ENCODE measurements around the gene RABEP1.

The RABEP1 gene

DNA sequence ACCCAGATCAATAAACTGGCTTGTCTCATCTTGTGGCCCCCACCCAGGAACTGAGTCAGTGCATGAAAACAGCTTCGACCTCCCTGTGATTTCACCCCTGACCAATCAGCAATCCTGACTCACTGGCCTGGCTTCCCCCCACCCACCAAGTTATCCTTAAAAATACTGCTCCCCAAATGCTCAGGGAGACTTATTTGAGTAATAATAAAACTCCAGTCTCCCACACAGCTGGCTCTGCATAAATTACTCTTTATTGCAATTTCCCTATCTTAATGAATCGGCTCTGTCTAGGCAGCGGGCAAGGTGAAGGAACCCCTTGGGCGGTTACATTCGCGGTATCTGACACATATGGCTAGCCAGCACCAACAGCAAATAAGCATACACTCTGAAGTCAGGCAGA lies 9.8 kb upstream of the RABEP1 start:
- no peak for DNase-seq (ENCODE audit: low spot score)

DNA sequence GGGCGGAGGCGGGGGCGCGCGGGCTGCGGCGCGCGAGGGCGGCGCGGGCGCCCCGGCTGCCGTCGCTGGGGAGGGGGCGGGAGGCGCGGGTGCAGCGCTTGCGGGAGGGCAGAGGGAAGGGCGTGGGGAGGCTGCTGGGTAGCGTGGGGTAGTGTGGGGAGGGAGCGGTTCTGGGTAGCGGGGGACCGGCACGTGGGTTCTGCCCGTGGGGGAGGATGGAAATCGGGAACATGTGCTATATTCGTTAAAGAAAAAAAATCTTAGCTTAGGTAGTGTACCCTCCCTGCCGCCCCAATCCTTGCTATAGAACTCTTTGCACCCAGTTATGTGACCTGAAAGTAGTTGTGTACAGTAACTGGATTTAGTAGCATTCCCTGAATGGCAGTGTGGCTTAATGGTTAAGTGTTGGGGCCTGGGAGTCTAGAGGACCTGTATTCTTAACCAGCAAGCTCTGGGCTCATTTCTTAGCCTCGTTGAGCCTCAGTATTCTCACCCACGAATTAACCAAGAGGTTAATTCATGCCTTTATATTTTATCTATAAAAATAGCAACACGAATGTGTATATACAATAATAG lies 646 bp downstream of the RABEP1 start:
- DNase-seq (ENCODE audit: low spot score) = peak; percentile 40

DNA sequence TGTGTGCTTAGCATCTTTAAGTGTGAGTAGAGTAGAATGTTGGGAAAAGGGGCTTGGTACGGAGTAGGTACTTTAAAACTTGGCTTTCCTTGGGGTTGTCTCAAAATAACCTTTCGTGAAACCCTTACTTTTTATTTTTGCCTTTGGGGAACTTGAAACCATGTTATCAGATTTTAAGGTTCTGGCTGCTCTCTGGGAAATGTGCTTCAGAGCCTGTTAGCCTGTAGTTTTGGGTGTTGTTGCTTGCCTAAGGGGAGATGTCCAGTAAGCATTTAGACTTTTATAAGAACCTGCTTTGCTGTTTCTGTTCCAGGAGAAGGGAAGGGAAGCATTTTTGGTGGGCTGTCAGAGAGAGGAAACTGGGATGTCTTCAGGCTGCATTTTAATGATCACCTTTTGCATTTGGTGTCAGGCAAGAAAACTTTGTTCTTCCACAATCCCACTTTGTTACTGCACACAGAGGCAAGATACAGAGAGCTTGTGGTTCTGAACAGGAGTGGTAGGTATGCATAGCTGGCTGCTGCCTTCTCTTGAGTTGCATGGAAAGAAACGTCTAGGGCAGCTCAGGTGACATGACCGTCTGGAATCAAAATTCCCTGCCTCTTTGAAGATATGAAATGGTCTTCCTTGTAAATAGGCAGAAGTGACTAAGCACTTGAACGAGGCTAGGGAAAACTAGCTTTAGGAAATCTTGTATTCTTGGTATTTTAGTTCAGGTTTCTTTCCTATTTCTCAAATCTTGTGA lies 1.7 kb downstream of the RABEP1 start:
- no peak for DNase-seq (ENCODE audit: low spot score)

DNA sequence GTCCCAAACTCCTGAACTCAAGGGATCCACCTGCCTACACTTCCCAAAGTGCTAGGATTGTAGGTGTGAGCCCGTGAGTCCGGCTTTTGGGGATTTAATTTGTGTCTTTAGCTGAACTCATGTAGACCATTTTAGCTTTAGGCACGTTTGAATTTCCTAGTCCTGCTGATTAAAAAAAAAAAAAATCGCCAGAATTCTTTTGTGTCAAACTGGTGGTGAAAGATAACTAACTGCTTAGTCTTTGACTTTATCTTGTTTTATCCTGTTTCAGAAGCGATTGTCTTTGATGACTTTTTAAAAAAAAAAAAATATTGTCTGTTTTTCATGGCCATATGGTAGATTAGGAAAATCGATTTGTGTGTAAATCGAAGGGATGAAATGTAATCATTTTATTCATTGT lies 2.6 kb downstream of the RABEP1 start:
- no peak for DNase-seq (ENCODE audit: low spot score)

DNA sequence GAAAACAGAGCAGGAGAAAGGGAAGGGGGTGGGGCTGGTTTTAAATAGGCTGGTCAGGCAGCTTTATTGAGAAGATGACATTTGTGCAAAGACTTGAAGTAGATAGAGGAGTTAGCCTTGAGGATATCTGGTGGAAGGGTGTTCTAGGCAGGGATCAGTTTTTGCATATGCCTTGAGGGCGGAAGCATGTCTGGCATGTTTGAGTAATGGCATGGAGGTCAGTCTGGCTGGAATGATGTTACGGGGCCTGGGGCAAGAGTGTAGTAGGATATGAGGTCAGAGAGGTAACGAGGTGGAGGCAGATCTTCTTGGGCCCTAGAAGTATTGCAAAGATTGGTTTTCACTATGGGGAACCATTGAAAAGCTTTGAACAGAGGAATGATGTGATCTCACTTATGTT lies 4.8 kb downstream of the RABEP1 start:
- DNase-seq (ENCODE audit: low spot score) = no peak

DNA sequence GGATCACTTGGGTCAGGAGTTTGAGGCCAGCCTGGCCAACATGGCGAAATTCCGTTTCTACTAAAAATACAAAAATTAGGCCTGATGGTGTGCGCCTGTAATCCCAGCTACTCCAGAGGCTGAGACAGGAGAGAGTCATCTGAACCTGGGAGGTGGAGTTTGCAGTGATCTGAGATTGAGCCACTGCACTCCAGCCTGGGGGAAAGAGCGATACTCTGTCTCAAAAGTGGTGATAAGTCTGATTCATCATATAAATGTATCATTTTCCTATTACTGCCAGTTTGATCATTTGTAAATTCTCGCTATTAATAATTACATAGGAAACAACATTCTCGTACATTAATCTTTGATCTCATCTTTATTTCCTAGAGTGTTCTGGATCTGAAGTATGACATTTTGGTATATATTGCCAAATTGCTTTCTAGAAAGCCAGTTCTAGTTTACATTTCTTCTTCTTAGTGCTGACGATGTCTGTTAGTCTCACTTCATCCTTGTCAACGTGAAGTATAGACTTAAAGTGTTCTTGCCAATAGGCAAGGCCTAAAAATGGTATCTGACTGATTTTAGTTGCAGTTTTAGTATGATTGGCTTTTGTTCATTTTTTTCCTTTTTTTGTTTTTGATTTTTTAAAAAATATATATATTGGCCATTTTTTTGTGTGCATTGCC lies 9.7 kb downstream of the RABEP1 start:
- DNase-seq (ENCODE audit: low spot score) = no peak

DNA sequence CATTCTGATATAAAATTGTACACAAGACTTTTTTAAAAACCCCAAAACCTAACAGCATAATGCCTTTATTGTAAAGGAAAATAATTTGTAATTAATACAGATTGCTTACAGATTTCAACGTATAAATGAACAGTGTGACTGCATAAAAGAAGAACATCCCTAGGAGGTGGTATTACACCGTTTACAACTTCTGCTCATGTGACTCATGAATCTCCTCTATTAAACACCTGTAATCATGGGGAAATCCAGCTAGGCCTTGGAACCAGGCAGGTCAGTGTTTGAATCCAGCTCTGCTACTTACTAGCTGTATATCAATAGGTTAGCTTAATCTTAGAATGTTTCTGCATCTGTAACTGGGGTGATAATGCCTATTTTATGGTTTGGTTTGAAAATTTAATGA lies 15.2 kb downstream of the RABEP1 start:
- peak; percentile 22 for DNase-seq (ENCODE audit: low spot score)

DNA sequence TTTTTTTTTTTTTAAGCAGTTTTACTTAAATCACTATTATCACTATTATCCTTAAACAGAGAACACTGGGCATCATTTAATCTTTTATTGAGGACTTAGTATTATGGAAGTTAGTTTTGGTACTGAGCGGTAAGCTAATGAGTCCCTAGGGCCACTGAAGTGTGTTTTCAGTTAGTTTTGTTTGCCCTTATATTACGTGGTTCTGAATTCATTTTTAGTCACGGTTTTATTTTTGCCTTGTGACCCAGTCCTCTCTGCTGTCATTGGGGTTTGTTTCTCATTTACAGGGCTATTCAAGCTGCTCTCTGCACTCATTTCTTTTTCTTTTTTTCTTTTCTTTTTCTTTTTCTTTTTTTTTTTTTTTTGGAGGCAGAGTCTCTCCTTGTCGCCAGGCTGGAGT lies 17.3 kb downstream of the RABEP1 start:
- DNase-seq (ENCODE audit: low spot score) = no peak

DNA sequence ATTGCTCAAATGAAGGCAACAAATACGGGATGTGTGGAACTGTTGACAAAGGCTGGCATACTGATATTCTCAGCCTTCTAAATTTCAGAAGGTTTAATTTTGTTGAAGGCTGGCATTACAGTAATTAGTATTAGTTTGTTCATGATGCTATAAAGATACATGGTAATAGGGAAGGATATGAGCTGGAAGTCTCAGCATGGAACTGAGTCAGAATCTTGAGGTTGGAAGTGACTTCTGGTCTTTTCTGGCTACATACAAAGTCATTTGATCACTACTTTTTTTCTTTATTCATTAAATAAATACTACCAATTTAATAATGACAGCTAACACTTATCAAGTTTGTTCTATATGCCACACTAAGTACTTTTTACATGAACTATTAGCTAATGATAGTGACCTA lies 22.6 kb downstream of the RABEP1 start:
- no peak for DNase-seq (ENCODE audit: low spot score)

DNA sequence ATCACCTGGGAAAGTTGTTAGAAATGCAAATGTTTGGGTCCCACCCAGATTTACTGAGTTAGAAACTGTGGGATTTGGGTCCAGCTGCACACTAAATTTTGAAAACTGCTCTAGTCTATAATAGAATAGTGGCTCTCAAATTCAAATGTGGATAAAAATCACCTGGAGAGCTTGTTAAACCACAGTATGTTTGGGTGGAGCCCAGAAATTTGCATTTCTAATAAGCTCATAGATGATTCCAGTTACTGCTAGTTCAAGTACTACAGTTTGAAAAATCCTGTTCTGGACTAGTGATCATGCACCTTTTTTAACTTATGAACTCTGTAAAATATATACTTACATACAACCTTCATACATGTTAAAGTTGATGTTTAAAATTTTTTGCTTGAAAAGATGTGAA lies 27.8 kb downstream of the RABEP1 start:
- DNase-seq (ENCODE audit: low spot score) = no peak

DNA sequence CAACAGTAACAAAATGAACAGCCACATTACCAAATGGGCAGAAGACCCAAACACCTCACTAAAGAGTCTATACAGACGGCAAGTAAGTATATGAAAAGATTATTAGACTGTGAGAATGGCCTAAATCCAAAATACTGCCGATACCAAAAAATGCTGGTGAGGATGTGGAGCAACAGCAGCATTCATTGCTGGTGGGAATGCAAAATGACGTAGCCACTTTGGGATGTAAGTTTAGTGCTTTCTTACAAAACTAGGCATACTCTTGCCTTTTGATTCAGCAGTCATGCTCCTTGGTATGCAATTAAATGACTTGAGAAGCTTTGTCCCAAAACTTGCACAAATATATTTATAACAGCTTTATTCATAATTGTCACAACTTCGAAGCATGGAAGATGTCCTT lies 43.8 kb downstream of the RABEP1 start:
- DNase-seq (ENCODE audit: low spot score) = no peak

DNA sequence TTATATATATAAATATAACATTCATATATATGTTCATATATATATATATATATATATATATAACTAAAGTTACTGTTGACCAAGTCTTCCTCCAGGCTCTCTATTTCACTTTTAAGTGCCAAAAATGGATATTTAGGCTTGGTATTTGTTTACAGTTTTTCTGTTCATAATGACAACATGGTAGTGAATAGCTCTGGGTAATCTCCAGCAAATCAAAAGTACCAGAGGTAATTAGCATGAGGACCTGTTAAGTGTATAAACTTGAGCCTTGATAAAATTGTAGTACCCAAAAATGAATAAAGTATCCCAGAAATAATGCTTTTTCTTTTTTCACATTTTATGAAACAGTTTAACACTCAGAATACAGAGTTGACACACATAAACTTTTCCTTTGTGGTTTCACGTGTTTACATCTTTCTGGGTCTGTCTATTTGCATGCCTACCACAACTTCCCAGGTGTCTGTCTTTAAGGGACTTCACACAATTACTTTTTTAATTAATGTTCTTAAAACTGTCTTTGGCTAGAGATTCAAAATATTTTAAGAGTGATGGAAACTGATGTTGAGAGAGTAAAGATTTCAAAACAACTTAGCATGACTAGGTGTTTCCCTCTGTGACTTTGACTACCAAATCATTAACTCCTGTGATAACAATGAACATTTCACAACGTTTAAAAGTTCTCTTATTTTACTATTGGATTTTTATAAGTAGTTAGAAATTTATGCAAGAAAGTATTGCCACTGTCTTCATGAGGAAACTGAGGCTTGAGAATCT lies 47.9 kb downstream of the RABEP1 start:
- DNase-seq (ENCODE audit: low spot score) = peak; percentile 25

DNA sequence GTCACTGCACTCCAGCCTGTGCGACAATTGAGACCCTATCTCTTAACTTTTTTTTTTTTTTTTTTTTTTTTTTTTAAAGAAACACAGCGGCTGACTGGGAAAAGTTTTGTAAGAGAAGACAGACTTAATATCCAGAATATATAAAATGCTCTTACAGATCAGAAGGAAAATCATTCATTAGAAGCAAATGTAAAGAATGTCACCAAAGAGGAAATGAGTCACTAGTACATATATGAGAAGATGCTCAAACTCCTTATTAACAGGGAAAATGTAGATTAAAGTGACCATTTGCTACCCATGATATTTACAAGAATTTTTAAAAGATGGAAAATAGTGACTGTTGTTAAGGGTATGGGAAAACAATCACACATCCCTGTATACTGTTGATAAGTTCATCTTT lies 48.9 kb downstream of the RABEP1 start:
- no peak for DNase-seq (ENCODE audit: low spot score)

DNA sequence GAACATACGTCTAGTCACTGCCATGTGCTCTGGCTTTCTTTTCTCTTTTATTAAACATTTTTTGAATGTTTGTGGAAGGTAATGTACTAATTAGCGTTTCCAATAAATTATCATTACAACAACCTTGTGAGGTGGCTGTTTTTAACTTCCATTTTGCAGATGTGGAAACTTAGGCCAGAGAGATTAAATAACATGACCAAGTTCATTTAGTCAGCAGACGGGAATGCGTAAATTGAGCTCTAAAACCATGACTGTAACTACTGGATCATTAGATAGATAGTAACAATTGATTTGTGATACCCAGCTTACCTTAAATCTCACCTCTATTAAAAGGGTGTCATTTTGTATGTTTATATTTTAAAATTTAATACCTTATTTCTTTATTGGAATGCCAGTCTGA lies 49.4 kb downstream of the RABEP1 start:
- no peak for DNase-seq (ENCODE audit: low spot score)

DNA sequence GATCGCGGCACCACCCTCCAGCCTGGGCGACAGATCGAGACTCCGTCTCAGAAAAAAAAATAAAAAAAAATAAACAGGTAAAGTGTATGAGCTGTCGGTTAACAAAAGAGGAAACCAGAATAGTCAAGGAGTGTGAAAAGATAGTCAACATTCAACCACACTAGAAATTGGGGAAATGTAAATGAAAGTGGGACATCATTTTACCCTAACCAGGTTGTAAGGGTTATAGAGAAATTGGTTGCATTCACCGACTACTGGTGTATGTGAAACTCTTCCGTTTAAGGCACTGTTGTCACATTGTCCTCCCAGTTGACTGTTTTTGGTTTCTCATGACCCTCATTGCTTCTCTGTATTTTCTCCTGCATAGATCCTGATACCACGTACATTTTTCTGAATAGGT lies 62.8 kb downstream of the RABEP1 start:
- DNase-seq (ENCODE audit: low spot score) = no peak

DNA sequence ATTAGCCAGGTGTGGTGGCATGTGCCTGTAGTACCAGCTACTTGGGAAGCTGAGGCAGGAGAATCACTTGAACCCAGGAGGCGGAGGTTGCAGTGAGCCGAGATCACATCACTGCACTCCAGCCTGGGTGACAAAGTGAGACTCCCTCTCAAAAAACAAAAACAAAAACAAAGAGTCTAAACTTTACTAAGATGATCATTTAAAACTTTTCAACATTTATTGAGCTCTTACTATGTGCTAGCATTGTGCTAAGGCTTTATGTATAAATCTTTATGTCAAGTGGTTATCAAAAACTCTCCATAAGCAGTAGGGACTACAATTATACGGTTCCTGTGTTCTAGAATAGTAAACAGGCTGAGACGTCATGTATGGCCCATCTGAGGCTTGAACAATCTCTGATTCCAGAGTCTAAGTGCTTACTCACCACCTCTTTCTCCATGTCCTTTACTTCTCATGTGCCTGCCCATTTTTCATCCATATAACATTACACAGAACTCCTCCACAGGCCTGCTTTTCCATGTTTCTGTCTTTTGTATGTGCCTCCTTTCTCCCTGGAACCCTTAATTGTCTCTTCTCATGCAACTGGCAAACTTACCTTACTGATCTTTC lies 70.7 kb downstream of the RABEP1 start:
- DNase-seq (ENCODE audit: low spot score) = no peak

DNA sequence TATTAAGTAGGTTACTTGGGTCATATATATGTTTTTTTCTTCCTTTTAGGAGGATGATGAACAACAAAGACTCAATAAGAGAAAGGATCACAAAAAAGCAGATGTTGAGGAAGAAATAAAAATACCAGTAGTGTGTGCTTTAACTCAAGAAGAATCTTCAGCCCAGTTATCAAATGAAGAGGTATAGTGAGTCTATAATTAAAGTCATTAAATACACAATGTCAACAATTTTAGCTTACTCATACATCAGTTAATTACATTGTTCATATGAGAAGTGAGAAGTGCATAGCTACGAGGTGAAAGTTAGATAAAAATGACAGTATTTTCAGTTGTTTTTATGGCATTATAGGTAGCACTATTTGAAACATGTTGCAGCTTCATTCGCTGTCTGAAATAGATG lies 72.2 kb downstream of the RABEP1 start:
- no peak for DNase-seq (ENCODE audit: low spot score)

DNA sequence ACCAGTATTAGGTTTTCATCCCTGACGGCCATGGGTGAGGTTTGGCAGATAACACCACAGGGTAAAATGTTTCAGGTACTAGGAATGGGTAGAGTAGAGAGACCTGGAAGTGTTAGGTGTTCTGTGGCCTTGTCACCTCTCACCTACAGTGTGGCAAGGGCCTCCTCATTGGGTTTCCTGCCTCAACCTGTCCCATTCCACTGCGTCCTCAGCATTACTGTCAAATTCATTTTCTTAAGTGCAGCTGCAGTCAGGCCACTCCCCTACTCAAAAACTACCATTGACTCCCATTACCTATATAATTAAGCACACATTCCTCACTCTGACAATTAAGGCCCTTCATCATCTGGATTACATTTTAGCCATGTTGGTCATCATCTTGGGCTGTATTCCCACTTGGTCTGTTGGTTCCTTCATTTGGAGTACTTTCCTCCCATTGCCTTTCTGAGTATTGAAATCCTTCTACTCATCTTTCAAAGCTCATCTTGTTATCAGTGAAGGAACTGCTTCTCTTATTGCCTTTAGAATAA lies 72.9 kb downstream of the RABEP1 start:
- no peak for DNase-seq (ENCODE audit: low spot score)

DNA sequence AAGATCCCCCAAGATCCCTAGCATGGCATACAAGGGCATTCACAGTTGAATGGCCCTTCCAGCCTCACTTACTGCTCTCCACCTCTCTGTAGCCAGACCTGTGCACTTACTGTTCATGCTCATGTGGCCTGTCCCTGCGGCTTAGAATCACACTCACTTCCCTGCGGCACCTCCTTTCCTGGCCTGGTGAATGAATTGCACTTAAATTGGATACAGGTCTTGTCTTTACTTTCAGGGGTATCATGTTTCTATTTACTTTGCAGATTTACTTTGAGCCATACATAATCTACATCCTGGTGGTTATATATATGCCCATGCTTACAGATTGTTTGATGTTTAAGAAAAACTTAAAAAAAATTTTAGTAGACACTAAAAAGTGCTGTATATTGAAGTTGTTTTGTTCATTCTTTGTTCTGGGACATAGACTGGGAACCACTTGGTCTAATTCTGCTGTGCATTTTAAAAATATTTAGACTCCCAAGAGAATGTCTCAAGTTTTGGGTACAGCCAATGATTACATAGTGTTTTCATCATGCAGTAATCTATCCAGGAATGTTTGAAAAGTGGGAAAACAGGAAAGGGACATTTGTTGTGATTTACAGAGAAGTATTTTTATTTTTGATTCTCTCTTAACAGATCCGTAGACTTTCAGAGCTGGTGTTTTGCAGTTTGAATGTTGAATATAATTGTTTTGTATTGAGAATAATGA lies 73.5 kb downstream of the RABEP1 start:
- DNase-seq (ENCODE audit: low spot score) = no peak

DNA sequence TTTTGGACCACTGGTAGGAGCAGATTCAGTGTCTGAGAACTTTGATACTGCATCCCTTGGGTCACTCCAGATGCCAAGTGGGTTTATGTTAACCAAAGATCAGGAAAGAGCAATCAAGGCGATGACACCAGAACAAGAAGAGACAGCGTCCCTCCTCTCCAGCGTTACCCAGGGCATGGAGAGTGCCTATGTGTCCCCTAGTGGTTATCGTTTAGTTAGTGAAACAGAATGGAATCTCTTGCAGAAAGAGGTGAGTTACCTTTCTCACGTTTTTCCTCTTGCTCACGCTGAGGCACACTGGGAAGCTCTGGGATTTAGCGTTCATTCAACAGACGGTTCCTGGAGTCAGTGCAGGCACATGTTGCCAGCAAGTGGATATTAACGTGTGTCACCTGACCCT lies 79.3 kb downstream of the RABEP1 start:
- no peak for DNase-seq (ENCODE audit: low spot score)

DNA sequence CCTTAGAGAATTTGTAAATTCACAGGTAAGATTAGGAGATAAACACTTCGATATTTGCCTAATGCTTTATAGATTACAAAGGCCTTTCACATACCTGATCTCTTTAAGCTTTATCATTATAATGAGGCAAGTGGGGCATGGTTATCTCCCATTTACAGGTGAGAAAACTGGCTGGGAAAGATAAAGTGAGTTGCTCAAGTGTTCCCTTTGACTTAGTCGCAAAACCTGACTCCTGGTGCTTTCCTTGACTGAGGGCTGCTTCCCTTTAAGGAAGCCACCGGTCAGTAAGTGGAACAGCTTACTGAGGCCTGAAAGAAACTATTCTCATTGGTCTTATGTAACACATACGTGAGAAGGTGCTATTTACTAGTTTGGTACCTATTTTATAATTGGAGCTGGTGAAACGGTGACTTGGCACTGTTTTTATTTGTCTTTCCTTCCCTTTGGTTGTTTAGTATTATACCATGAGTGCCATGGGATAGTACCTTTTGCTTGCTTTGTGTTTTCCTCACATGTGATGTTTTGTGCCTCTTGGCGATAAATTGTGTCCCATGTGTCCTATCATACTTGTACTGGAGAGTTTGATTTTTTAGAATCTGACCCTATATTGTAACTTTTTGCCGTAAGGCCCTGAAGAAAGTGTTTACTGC lies 80.2 kb downstream of the RABEP1 start:
- no peak for DNase-seq (ENCODE audit: low spot score)
